ENCODE measurements around the gene PHF21A.

The PHF21A gene

DNA sequence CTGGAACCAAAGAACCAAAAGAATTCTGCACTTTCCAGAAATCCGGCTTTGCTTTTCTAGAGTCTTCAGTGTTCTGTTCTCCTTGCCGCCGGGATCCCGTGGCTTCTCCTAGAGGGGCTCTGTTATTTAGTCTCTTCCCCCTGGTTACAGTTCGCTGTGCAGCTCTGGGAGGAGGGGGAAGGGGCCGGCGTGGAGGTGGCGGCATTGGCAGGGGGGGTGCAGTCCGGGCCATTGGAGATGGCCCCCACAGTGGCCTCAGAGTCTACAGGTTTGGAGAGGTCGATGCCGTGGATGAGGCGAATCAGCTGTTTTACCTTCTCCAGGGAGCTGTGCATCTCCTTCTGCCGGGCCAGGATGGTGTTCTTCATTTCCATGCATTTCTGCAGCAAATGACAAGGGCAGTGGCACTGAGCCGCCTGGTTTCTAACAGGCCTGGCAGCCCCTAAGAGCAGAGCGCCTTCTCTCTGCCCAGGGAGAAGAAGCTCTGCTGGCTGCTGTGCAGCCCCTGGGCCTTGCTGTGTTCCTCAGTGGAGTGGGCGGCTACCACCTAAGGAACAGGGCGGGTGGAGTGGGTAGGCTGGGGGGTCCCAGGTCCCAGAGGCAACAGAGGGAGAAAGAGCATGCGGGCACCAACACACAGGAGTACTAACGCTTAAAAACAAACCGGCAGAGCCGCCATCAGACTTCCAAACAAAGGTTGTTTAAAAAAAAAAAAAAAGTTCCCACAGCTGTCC, 187.2 kb downstream of the PHF21A start:
- DNase-seq (ENCODE audit: low spot score) = no peak

DNA sequence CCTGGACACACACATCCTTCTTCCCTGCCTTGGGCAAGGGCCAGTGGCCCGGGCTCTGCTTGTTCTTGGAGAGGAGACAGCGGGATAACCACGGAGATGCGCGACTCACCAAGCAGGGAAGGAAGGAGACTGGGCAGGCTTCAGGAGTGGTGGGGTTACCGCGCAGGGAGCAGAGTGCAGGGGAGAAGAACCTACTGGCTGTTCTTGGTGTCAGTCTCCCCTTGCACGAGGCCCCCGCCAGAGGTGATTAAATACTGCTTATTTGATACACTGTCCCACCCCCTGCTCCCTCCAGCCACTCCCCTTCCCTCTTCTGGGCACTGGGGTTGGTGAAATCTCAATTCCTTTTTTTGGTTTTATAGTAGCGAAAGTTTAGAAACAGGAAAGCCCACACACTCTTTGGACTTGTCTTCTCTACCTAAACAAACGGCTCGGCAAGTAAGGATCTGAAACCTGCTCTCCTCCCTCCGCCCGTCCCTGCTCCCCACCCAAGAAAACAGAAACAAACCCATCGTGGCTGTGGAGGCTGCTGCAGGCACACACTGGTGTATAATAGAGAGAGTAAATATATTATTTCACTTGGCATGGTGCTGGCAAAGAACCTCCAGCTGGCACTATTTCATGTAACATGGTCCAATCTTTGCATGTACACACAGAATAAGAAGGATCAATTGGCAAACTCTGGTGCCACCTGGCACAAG, 188.0 kb downstream of the PHF21A start:
- DNase-seq (ENCODE audit: low spot score) = no peak

DNA sequence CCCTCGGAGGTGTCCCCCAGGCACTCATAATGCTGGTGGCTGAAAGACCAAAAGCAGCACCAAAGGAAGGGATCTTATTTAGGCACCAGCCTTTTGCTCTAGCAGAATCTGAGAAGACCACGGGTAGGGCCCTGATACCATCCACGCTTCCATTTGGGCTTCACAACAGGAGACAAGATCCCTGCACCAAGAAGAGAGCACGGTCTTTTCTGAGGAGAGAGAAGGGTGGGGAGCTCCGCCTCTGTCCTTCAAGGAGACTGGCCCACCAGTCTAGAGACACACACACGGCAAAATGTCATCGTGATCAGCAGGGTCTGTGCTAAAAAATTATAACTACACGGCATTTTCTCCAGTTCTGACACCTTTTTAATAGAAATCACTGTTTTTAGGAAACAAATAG, 189.0 kb downstream of the PHF21A start:
- DNase-seq (ENCODE audit: low spot score) = no peak

DNA sequence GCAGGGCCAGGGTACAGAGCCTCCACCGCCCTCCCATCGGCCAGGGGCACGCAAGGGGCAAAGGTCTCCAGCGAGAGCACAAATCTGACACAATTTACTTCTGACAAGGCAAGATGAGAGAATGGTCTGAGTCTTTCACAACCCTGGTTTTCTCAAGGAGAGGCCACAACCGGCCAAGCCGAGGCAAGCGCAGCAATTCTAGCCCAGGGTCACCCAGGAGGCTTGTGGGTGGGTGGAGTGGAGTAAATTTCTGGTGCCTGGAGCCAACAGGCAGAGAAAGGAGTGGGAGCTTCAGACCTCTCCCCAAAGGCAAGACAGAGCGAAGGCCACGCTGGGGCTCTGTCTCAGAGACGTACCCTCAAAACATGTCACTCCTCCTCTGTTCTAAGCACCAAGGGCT, 189.5 kb downstream of the PHF21A start:
- DNase-seq (ENCODE audit: low spot score) = no peak

DNA sequence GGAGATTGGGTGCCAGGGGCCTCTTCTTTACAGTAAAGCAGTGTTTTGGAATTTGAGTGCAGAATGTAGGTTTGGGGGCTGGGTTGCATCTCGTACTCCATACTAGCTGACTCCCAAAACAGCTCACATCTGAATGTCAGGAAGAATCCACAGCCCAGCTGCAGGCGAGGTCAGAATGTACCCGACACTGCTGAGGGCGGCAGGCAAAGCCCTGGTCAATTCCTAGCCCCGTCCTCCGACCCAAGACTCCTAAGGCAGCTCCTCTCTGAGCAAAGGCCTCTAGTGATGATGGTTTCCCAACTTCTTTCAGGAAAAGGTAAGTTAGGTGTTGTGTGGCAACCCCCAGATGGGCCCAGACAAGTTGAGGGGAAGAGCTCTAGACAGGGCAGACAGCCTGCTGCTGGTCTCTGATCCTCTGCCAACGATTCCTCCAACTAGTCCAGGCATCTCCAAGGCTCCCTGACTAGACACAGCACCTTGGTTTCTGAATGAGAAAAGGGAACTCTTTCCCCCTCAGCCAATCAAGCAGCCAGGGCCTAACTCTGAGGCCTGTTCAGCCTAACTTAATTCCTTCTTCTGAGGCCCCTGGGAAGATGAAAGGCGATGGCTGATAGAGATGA, 190.2 kb downstream of the PHF21A start:
- DNase-seq (ENCODE audit: low spot score) = no peak

DNA sequence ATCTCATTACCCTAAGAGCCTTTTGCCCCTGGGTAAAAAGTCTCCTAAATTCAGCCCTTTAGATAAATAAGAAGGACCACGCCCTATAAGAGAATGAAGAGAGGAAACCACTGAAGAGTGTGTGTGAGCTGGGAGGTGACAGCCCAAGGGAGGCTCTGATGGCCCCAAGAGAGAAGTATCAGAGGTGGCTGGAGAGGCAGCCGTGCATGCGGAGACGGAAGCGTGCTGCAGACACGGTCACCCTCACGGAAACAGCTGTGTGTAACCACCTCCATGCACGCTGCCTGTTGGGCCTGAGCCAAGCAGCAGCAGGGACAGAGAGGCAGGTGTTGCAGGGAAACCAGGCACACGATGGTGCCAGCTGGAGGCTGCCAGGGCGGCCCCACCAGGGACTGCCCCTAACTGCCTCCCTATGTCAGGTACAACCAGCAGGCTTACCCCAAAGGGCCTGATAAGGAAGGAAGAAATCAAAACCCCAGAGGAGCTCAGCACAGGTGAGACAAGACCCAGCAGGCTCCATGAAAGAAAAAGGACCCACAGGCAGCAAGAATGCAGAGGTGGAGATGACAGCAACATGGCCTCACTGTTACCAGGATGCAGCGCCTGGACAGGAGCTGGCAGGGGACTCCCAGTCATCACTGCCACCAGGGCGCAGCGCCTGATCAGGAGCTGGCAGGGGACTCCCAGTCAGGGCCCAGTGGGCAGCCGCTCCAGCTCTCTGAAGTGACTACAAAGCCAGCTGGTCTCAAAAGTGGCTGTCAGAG, 191.0 kb downstream of the PHF21A start:
- DNase-seq (ENCODE audit: low spot score) = no peak

DNA sequence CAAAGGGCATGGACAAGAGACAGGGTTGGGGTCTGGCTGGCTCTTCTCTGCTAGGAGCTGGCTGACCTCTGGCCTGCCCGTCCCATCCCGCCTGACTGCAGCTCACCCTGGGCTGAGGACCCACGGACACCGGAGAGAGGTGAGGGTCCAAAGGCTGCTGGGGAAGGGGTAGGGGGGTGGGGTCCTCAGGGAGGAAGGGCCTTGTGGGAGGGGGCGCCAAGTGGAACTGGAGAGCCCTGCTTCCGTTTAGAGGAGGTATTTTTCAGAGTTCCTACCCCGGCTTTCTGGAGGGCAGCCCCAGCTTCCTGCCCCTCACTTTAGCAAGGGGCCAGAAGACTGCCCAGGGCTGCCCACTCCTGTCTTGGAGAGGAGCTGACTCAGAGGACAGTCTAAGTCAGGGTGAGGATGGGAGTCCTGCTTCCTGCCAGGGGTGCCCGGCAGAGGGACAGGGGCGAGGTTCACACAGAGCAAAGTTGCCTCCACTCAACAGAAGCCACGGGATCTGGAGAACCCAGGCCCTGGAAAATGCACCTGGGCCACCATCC, 191.7 kb downstream of the PHF21A start:
- no peak for DNase-seq (ENCODE audit: low spot score)

DNA sequence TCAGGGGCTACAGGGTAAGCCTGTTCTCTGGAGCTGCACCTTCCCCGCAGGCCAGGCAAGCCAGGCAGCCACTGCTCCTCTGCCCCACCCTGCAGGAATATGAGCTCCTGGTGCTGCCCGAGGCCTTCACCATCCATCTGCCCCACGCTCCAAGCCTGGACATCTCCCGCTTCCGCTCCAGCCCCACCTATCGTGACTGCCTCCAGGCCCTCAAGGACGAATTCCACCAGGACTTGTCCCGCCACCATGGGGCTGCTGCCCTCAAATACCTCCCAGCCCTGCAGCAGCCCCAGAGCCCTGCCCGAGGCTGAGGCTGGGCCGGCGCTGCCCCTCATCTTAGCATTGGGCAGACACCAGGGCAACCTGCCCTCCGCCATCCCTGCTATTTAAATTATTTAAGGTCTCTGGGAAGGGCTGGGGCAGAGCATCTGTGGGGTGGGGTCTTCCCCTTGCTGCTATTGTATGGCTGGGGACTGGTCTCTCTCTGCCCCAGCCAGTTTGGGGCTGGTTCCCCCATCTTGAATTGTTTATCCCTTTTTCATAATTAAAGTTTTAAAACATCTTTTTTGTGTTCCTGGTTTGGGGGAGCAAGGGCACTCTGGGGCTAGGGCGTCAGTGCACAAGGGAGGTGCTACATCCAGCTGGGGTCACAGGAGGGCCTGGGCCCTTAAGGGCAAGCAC, 192.6 kb downstream of the PHF21A start:
- no peak for DNase-seq (ENCODE audit: low spot score)

DNA sequence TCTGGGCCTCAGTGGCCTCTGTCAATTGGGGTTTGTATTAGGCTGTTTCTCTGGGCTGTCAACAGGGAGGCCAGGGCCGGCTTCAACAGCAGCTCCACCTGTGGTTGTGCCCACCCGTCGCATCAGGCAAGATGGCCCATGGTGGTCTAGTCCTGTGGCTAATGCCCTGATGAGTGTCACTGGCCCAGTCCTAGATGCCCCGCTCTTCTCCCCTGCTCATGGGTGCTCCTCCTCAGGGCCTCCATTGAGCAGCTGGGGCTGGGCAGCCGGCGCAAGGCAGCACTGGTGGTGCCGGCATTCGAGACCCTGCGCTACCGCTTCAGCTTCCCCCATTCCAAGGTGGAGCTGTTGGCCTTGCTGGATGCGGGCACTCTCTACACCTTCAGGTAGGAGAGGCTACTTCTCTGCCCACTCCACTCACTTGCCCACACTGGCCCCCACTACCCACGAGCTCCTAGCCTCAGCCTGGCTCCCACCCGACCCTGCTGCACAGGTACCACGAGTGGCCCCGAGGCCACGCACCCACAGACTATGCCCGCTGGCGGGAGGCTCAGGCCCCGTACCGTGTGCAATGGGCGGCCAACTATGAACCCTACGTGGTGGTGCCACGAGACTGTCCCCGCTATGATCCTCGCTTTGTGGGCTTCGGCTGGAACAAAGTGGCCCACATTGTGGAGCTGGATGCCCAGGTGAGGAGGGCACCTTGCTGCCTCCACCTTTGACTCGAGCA, 193.4 kb downstream of the PHF21A start:
- no peak for DNase-seq (ENCODE audit: low spot score)

DNA sequence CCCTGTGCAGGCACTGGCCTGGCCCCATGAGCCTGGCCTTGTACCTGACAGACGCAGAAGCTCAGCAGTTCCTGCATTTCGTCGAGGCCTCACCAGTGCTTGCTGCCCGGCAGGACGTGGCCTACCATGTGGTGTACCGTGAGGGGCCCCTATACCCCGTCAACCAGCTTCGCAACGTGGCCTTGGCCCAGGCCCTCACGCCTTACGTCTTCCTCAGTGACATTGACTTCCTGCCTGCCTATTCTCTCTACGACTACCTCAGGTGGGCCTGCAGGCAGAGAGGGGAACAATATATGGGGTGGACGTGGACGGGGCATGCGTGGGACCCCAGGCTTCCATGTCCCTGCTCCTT, 193.9 kb downstream of the PHF21A start:
- DNase-seq (ENCODE audit: low spot score) = no peak

DNA sequence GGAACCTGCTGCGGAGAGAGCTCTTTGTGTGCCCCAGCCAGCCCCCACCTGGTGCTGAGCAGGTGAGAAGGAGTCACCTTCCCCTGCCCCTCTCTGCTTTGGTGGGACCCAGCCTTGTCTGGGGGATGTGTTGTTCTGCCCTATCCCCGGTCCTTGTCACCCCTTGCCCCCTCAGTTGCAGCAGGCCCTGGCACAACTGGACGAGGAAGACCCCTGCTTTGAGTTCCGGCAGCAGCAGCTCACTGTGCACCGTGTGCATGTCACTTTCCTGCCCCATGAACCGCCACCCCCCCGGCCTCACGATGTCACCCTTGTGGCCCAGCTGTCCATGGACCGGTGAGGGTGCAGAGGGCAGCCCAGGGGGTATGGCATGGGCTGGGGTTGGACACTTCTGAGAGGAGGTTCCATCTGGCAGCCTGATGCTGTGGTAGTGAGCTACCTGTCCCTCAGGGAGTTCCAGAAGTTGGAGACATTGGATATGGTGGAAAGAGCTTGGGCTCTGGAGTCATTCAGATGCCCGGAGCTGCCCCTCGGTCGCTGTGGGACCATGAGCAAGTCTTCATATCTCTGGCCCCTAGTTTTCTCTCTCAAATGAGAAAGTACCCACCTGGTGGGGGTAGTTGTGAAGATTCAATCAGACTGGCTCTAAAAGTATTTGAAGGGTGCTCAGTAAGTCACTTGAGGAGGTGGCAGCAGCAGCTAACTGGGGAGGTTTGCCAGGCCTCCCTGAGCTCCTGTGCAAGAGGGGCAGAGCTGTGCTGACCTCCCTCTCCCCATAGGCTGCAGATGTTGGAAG, 194.5 kb downstream of the PHF21A start:
- DNase-seq (ENCODE audit: low spot score) = no peak

DNA sequence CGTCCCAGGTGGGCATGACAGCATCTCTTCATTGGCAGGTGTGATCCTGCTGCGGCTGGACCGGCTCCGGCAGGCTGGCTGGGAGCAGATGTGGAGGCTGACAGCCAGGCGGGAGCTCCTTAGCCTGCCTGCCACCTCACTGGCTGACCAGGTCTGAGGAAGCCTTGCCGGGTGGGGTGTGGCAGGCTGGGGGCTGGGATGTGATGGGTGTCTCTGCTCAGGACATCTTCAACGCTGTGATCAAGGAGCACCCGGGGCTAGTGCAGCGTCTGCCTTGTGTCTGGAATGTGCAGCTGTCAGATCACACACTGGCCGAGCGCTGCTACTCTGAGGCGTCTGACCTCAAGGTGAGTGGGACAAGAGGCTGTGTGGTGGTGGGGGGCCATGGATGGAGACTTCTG, 195.3 kb downstream of the PHF21A start:
- DNase-seq (ENCODE audit: low spot score) = no peak

DNA sequence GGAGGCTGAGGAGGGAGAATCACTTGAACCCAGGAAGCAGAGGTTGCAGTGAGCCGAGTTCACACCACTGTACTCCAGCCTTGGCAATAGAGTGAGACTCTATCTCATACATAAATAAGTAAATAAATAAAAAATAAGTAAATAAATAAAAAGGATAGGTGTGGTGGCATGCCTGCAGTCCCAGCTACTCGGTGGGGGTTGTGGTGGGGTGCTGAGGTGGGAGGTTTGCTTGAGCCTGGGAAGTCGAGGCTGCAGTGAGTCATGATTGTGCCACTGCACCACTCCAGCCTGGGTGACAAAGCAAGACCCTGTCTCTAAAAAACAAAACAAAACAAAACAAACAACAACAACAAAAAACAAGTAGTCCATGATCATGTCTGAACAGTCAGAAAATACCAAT, 195.7 kb downstream of the PHF21A start:
- DNase-seq (ENCODE audit: low spot score) = no peak

DNA sequence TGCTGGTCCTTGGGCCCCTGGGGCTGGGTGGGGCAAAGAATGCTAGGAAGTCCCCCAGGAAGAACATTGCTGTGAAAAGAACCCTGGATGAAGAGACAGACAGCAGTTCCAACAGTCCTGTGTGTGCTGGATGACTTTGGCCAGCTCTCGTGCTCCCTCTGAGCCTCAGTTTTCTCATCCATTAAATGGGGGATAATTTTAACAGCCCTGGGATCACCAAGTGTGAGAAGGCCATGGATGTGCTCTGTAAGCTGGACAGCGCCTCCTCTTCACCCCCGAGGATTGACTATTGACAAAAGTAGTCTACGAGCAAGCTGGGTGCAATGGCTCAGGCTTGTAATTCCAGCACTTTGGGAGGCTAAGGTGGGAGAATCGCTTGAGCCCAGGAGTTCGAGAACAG, 196.3 kb downstream of the PHF21A start:
- DNase-seq (ENCODE audit: low spot score) = no peak

DNA sequence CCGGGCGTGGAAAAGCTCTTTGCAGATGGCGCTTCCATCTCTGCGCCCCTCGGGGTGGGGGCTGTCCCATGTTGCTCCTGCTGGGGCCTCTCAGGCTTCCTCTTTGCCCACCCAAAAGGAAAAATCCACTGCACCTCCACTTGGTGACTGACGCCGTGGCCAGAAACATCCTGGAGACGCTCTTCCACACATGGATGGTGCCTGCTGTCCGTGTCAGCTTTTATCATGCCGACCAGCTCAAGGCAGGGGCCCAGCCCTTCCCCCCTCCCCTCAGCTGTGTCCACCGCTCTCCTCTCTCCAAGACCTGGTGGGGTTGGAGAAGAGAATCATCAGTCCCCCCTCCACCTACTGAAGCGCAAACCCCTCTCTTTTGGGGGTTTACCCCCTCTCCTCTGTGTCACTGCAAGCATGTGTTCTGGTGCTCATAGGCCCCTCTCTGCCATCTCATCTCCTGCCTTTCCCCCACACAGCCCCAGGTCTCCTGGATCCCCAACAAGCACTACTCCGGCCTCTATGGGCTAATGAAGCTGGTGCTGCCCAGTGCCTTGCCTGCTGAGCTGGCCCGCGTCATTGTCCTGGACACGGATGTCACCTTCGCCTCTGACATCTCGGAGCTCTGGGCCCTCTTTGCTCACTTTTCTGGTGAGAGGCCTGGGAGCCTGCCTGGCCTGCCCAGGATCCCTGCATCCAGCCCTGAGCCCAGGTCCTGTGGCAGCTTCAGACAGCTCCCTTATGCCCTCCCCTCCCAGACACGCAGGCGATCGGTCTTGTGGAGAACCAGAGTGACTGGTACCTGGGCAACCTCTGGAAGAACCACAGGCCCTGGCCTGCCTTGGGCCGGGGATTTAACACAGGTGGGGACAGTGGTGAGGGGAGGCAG, 197.0 kb downstream of the PHF21A start:
- DNase-seq (ENCODE audit: low spot score) = no peak

DNA sequence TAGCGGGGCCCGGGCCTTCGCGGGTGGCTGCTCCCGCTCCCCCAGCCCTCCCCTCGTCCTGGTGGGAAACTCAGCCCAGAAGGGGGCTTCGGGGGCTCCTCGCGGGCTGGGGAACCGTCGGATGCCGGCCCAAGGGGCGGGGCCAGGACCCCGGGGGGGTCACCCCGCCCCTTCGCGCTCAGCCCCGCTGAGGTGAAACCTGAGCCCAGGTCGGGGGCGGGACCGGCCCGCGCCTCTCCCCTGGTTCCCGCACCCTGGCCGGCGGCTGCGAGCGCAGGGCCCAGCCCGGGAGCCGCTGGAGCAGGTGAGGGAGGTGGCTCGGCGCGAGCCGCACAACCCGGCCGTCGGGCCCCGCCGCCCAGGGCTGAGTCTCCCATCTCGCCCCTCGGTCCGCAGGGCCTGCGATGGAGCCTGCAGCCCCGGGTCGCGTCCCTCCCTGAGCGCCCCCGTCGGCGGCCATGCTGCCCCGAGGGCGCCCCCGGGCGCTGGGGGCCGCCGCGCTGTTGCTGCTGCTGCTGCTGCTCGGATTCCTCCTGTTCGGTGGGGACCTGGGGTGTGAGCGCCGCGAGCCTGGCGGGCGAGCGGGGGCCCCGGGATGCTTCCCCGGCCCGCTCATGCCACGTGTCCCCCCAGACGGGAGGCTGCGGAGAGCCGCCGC, 198.7 kb downstream of the PHF21A start, which contains the start of gene LARGE2:
Gene LARGE2 (plus strand): TSS at position 232 of the 658 bp plus-strand sequence. CDS start 227 bp downstream, at position 459.
- peak; percentile 85 for DNase-seq (ENCODE audit: low spot score)

DNA sequence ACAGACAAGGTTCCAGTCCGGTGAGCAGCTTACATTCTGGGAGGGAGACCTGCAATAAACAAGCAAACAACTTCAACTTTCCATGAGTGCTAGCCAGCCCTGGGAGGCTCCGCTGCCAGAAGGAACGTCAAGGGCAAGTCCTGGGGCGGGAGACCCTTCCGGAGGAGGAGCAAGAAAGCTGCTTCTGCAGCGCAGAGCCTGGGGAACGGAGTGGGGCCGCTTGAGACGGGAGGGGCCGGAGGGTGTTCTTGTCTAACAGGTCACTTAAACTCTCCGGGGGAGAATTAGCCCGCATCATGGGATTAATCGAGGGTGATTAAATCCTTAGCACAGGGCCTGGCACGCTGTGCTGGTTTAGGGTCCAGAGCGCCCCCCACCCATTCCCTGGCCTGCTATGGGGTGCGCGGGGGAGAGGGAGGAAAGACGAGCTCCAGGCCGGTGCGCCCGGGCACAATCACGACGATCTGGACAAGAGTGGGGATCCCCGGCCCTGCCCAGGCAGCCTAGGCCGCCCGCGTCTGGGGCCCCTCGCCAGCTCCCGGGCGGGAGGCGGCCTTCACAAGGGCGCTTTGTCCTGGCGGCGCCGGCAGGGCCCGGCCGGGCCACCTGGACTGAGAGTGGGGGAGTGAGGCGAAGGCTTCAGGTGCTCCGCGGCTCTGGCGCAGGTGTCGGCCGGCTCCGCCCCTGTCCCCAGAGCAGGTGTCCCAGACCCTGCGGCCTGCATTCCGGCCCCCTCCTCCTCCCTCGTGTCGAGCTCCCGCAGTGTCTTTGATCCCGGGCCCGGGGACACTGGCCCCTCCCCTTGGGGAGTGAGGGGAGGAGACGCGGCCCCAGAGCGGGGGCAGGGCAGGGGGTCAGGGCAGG, 199.5 kb downstream of the PHF21A start:
- peak; percentile 73 for DNase-seq (ENCODE audit: low spot score)

Data from HuH-7 (cell line).